Left lung (tissue), 10 donors: ENCODE measurements around the gene RCCD1. TPM values are rescaled to one million over a fixed set of nuclear protein-coding genes. Genes with fewer than 3 reads are reported as not detected.

Experiments
- ATAC-seq: fragments of 200-7000 bp; cut with Tn5 transposase; one replicate; pipeline ENCODE4 v1.9.1; 2020; ENCODE audit warnings: moderate library complexity
- DNase-seq, 4 donors: peaks; one replicate each; pipeline ENCODE4 v3.0.0-alpha.2; 2013 to 2020
- H3K27ac ChIP-seq, 2 donors: fragments of 200-600 bp; sonication (generic) in 1 of 2; one replicate each; pipeline versions ENCODE4 v1.5.0 to v1.8.0; 2020 to 2021
- H3K27me3 ChIP-seq, 2 donors: fragments of 200-600 bp; sonication (generic) in 1 of 2; one replicate each; pipeline versions ENCODE4 v1.5.0 to v1.8.0; 2020 to 2021
- H3K36me3 ChIP-seq, 2 donors: fragments of 200-600 bp; sonication (generic) in 1 of 2; one replicate each; pipeline versions ENCODE4 v1.5.0 to v1.8.0; 2020 to 2021
- H3K4me1 ChIP-seq, 2 donors: fragments of 200-600 bp; one replicate each; pipeline ENCODE4 v1.8.0; 2021
- H3K4me3 ChIP-seq, 2 donors: fragments of 200-600 bp; sonication (generic) in 1 of 2; one replicate each; pipeline versions ENCODE4 v1.5.0 to v1.8.0; 2020 to 2021; ENCODE audit warnings: mild to moderate bottlenecking in 1 of 2
- H3K9me3 ChIP-seq, 2 donors: fragments of 200-600 bp; sonication (generic) in 1 of 2; one replicate each; pipeline versions ENCODE4 v1.5.0 to v1.8.0; 2020 to 2021
- CTCF ChIP-seq, 2 donors: fragments of 200-600 bp; sonication (generic) in 1 of 2; IDR thresholded peaks; one replicate each; pipeline versions ENCODE4 v1.5.0 to v1.8.0; 2021; ENCODE audit warnings: antibody characterized with exemption in 2 of 2
- intact Hi-C, 2 donors: fragments of 100-400 bp; cut with DNase I; formaldehyde crosslinking; loops; one replicate each; pipeline versions ENCODE4 v1.11.2 to v1.14.2; 2022
- polyA plus RNA-seq, 6 donors: library from polyadenylated mRNA; unstranded; fragments of 120-200 nt; gene quantifications; one replicate each; pipeline ENCODE4 v1.2.1, GENCODE V29; 2013; ENCODE audit not compliant: insufficient read length in 6 of 6
- total RNA-seq, 2 donors: library from RNA; stranded (reverse); fragmentation: NEBNext Ultra II Directional; extraction: Animal tissue kit (Norgen Biotek cat#: 25700); gene quantifications; one replicate each; pipeline ENCODE4 v1.2.1, GENCODE V29; 2021
- donor health status: DM: no; HTN: yes; CAD: no.
- donor health status: DM: no; HTN: no; CAD: no.

The RCCD1 gene
- total and polyA plus RNA-seq, 8 donors, result 9.8 to 21.2 (median 18.0) TPM

- Histone ChIP-seq H3K9me3 (no peaks in the 10 kb centered on the region), H3K27ac (peak overlapping the region; percentile 33 to 88), H3K27me3 (no peaks in the 10 kb centered on the region), H3K4me1 (peaks cover 0 to 45% of the 10 kb centered on the region in 2 donors), H3K36me3 (peaks cover 0 to 100% of the 10 kb centered on the region in 2 donors), H3K4me3 (no peak overlapping the region)
- intact Hi-C loops, result no loop called here
- TF ChIP-seq CTCF (IDR thresholded peaks at IDR 0.05), result no peak
- ATAC-seq (no peak), DNase-seq (no peak)
Measured at GRCh38 chr15:90915216-90915807, 39.4 kb upstream of the RCCD1 start.

DNA sequence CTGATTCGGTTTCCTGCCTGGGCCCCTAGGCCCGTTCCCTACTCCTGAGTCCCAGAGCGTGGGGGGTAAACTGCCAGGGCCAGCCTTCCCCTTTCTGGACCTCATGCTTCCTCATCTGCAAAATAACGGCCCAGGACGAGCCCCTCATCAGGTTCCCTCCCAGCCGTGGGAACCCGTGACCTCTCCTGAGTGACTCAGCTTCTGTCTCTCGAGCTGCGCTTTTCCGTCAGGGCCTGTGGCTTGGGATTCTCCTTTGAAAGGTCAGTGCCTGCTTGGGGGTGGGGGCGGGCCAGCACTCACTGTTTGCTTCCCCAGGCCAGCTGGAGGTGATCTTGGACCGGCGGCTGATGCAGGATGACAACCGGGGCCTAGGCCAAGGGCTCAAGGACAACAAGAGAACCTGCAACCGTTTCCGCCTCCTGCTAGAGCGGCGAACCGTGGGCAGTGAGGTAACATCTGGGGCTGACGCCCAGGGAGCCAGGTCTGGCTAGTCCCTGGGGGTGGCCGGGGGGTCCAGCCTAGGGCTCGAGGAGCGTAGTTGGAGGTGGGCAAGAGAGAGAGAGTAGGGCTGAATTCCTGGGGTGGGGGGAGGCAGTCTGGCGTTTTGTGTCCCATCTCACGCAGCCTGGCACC, 38.8 kb upstream of the RCCD1 start:
- Histone ChIP-seq H3K9me3 (no peaks in the 10 kb centered on the region), H3K27me3 (no peaks in the 10 kb centered on the region), H3K27ac (peak overlapping the region in 1 of 2 donors; percentile 88), H3K4me3 (peak overlapping the region in 1 of 2 donors; percentile 38), H3K4me1 (peaks cover 0 to 45% of the 10 kb centered on the region in 2 donors), H3K36me3 (peaks cover 0 to 100% of the 10 kb centered on the region in 2 donors)
- ATAC-seq (peak; percentile 72), DNase-seq (peak in 2 of 4 donors; percentile 90 to 92)
- TF ChIP-seq CTCF (IDR thresholded peaks at IDR 0.05), result no peak
- intact Hi-C loops, result no loop called here

- peaks cover 0 to 45% of the 10 kb centered on the region in 2 donors for H3K4me1 ChIP-seq
- TF ChIP-seq CTCF (IDR thresholded peaks at IDR 0.05), result no peak
- ATAC-seq (no peak), DNase-seq (no peak)
- no peaks in the 10 kb centered on the region for H3K9me3 ChIP-seq
- peaks cover 0 to 100% of the 10 kb centered on the region in 2 donors for H3K36me3 ChIP-seq
- H3K27ac ChIP-seq, result peak overlapping the region in 1 of 2 donors; percentile 88
- H3K4me3 ChIP-seq, result peak overlapping the region in 1 of 2 donors; percentile 38
- intact Hi-C loops, result no loop called here
- no peaks in the 10 kb centered on the region for H3K27me3 ChIP-seq
Measured at GRCh38 chr15:90916461-90916860, 38.2 kb upstream of the RCCD1 start.

DNA sequence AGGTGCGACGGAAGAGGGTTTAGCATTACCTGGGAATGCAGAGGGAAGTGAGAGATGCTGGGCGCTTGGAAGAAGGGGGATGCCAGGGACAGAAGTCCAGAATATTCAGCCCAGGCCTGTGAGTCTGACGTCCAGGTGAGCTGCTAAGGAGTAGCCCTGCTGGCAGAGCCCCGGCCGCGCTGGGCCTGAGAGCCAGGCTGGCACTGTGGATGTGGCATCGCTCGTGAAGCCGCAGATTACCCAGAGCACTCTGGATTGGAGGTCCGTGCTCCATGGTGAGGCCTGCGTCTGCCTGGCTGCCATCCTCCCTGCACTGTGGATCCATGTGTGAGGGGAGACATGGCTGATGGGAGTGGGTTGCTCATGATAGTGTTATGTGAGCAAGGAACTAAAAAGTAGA, 37.1 kb upstream of the RCCD1 start:
- H3K36me3 ChIP-seq, result peaks cover 0 to 100% of the 10 kb centered on the region in 2 donors
- peaks cover 0 to 40% of the 10 kb centered on the region in 2 donors for H3K4me1 ChIP-seq
- ATAC-seq (no peak), DNase-seq (no peak)
- H3K4me3 ChIP-seq, result no peak overlapping the region
- intact Hi-C loops, result no loop called here
- H3K27ac ChIP-seq, result no peak overlapping the region
- H3K27me3 ChIP-seq, result no peaks in the 10 kb centered on the region
- no peaks in the 10 kb centered on the region for H3K9me3 ChIP-seq
- TF ChIP-seq CTCF (IDR thresholded peaks at IDR 0.05), result no peak

DNA sequence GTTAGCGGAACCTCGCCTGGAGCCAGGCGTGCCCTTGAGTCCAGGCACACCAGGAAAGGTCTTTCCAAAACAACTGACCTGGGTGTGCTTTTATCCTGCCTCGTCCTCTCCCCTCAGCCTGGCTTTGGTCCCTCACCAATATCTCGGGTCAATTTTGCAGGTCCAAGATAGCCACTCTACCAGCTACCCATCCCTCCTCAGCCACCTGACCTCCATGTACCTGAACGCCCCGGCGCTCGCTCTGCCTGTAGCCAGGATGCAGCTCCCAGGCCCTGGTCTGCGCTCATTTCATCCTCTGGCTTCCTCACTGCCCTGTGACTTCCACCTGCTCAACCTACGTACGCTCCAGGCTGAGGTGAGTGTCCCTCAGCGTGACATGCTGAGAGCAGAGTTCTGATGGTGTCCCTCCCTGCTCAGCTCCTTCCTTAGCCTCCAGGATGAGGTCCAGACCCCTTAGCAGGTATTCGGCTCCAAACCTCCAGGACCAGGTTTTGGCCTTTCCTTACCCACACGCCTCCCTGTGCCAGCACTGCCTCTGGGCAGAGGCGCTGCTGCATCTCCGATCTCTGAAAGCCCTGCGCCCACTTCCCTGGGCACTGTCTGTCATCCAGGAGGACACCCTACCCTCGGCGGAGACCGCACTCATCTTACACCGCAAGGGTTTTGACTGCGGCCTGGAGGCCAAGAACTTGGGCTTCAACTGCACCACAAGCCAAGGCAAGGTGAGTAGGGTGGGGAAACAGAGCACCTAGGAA, 36.5 kb upstream of the RCCD1 start:
- Histone ChIP-seq H3K36me3 (peaks cover 0 to 94% of the 10 kb centered on the region in 2 donors), H3K4me3 (no peak overlapping the region), H3K27me3 (no peaks in the 10 kb centered on the region), H3K4me1 (peaks cover 0 to 34% of the 10 kb centered on the region in 2 donors), H3K27ac (no peak overlapping the region), H3K9me3 (no peaks in the 10 kb centered on the region)
- ATAC-seq (no peak), DNase-seq (no peak)
- no peak for TF ChIP-seq CTCF (IDR thresholded peaks at IDR 0.05)
- intact Hi-C loops, result no loop called here
